H9 (cell line): ENCODE data around the gene ELP1. TPM values are rescaled to one million over a fixed set of nuclear protein-coding genes. Genes with fewer than 3 reads are reported as not detected.

ENCODE experiments used
- DNase-seq: peaks from one replicate; pipeline ENCODE4 v3.0.0-alpha.2; 2017
- H2AFZ ChIP-seq: one replicate; pipeline ENCODE4 v1.6.1; 2013; ENCODE audit warnings: mild to moderate bottlenecking, low read length, control low read depth, moderate library complexity
- H2AK5ac ChIP-seq: 2 replicates; pipeline ENCODE4 v1.6.1; 2013; ENCODE audit warnings: low read length, control low read depth, mixed read lengths; ENCODE audit not compliant: insufficient read length
- H2BK120ac ChIP-seq: one replicate; pipeline ENCODE4 v1.6.1; 2013; ENCODE audit warnings: low read depth, mild to moderate bottlenecking, low read length, control low read depth, inconsistent platforms; ENCODE audit not compliant: poor library complexity, severe bottlenecking
- H2BK12ac ChIP-seq: 2 replicates; pipeline ENCODE4 v1.6.1; 2013; ENCODE audit warnings: low read length, control low read depth, mixed read lengths, low read depth; ENCODE audit not compliant: insufficient read length
- H2BK15ac ChIP-seq: 2 replicates; pipeline ENCODE4 v1.6.1; 2013; ENCODE audit warnings: low read depth, low read length, control low read depth
- H2BK20ac ChIP-seq: one replicate; pipeline ENCODE4 v1.6.1; 2013; ENCODE audit warnings: low read depth, mild to moderate bottlenecking, low read length, control low read depth, inconsistent platforms; ENCODE audit not compliant: poor library complexity, severe bottlenecking
- H2BK5ac ChIP-seq: 2 replicates; pipeline ENCODE4 v1.6.1; 2013; ENCODE audit warnings: low read length, control low read depth, mixed read lengths; ENCODE audit not compliant: insufficient read length
- H3K14ac ChIP-seq: 2 replicates; pipeline ENCODE4 v1.6.1; 2013; ENCODE audit warnings: low read length, control low read depth; ENCODE audit not compliant: insufficient read depth
- H3K18ac ChIP-seq: 2 replicates; pipeline ENCODE4 v1.6.1; 2013; ENCODE audit warnings: low read depth, mild to moderate bottlenecking, mixed read lengths, low read length, control low read depth; ENCODE audit not compliant: insufficient read length
- H3K23ac ChIP-seq: 2 replicates; pipeline ENCODE4 v1.6.1; 2013; ENCODE audit warnings: low read length, control low read depth, mixed read lengths, low read depth; ENCODE audit not compliant: insufficient read length
- H3K23me2 ChIP-seq: 2 replicates; pipeline ENCODE4 v1.6.1; 2013; ENCODE audit warnings: low read depth, mild to moderate bottlenecking, mixed read lengths, low read length, control low read depth; ENCODE audit not compliant: insufficient read length, poor library complexity, severe bottlenecking
- H3K27ac ChIP-seq: 2 replicates; pipeline ENCODE4 v1.5.1; 2013; ENCODE audit warnings: low read length, control low read depth, mixed read lengths, low read depth; ENCODE audit not compliant: insufficient read length
- H3K27me3 ChIP-seq: 2 replicates; pipeline ENCODE4 v1.6.1; 2013; ENCODE audit warnings: low read length, control low read depth, inconsistent platforms; ENCODE audit not compliant: insufficient read depth
- H3K4ac ChIP-seq: 2 replicates; pipeline ENCODE4 v1.6.1; 2013; ENCODE audit warnings: low read depth, mild to moderate bottlenecking, control low read depth, inconsistent platforms, low read length, moderate library complexity
- H3K4me1 ChIP-seq: 2 replicates; pipeline ENCODE4 v1.6.1; 2013; ENCODE audit warnings: low read length, control low read depth, inconsistent platforms; ENCODE audit not compliant: insufficient read depth
- H3K4me2 ChIP-seq: 2 replicates; pipeline ENCODE4 v1.6.1; 2013; ENCODE audit warnings: low read length, control low read depth, mixed read lengths; ENCODE audit not compliant: insufficient read length, insufficient read depth
- H3K56ac ChIP-seq: 2 replicates; pipeline ENCODE4 v1.6.1; 2013; ENCODE audit warnings: low read depth, mild to moderate bottlenecking, mixed read lengths, low read length, control low read depth; ENCODE audit not compliant: insufficient read length
- H3K79me1 ChIP-seq: 2 replicates; pipeline ENCODE4 v1.6.1; 2013; ENCODE audit warnings: low read depth, mild to moderate bottlenecking, moderate library complexity, low read length, control low read depth, inconsistent platforms; ENCODE audit not compliant: insufficient read depth, poor library complexity, severe bottlenecking
- H3K79me2 ChIP-seq: 2 replicates; pipeline ENCODE4 v1.6.1; 2013; ENCODE audit warnings: low read length, control low read depth, inconsistent platforms; ENCODE audit not compliant: insufficient read depth
- H3K9ac ChIP-seq: 2 replicates; pipeline ENCODE4 v1.6.1; 2013; ENCODE audit warnings: low read length, control low read depth, mixed read lengths; ENCODE audit not compliant: insufficient read length; ENCODE audit errors: extremely low read depth
- H3K9me3 ChIP-seq: one replicate; pipeline ENCODE4 v1.6.1; 2013; ENCODE audit warnings: low read depth, low read length, inconsistent platforms; ENCODE audit not compliant: control insufficient read depth
- H3T11ph ChIP-seq: one replicate; pipeline ENCODE4 v1.6.1; 2013; ENCODE audit warnings: mild to moderate bottlenecking, low read length, control low read depth, inconsistent platforms
- H4K20me1 ChIP-seq: one replicate; pipeline ENCODE4 v1.6.1; 2013; ENCODE audit not compliant: control insufficient read depth, insufficient read length, insufficient read depth
- H4K5ac ChIP-seq: 2 replicates; pipeline ENCODE4 v1.6.1; 2013; ENCODE audit warnings: low read depth, mild to moderate bottlenecking, mixed read lengths, low read length, control low read depth; ENCODE audit not compliant: insufficient read length
- H4K8ac ChIP-seq: replicated peaks from 2 replicates; pipeline ENCODE4 v1.6.1; 2013; ENCODE audit warnings: low read length, control low read depth, mixed read lengths, low read depth; ENCODE audit not compliant: insufficient read length
- H4K91ac ChIP-seq: 2 replicates; pipeline ENCODE4 v1.6.1; 2013; ENCODE audit warnings: low read depth, mild to moderate bottlenecking, moderate library complexity, mixed read lengths, low read length, control low read depth; ENCODE audit not compliant: insufficient read length
- H3K27ac Mint-ChIP-seq, 3 experiments: 2 replicates in 2 of 3; 3 replicates in 1 of 3; pipeline ENCODE4 v1.8.0; 2020 to 2021; ENCODE audit warnings: mixed read lengths in 3 of 3, mild to moderate bottlenecking in 1 of 3, moderate library complexity in 1 of 3
- H3K27me3 Mint-ChIP-seq: 2 replicates; pipeline ENCODE4 v1.8.0; 2021; ENCODE audit warnings: low read depth, mild to moderate bottlenecking, moderate library complexity, mixed read lengths
- H3K36me3 Mint-ChIP-seq, 3 experiments: 2 replicates in 2 of 3; 3 replicates in 1 of 3; pipeline ENCODE4 v1.8.0; 2020 to 2021; ENCODE audit warnings: low read depth in 3 of 3, mixed read lengths in 3 of 3; ENCODE audit not compliant: insufficient read depth in 1 of 3
- H3K4me1 Mint-ChIP-seq, 2 experiments: 2 replicates each; pipeline ENCODE4 v1.8.0; 2020; ENCODE audit warnings: mixed read lengths in 2 of 2
- H3K4me3 Mint-ChIP-seq, 2 experiments: 2 replicates in 1 of 2; 3 replicates in 1 of 2; pipeline ENCODE4 v1.8.0; 2020 to 2021; ENCODE audit warnings: mild to moderate bottlenecking in 2 of 2, mixed read lengths in 2 of 2, moderate library complexity in 1 of 2
- H3K9me3 Mint-ChIP-seq, 2 experiments: 2 replicates in 1 of 2; 3 replicates in 1 of 2; pipeline ENCODE4 v1.8.0; 2020; ENCODE audit warnings: mild to moderate bottlenecking in 2 of 2, mixed read lengths in 2 of 2, moderate library complexity in 1 of 2
- CTCF ChIP-seq: fragments of 200-600 bp; sonication (generic); conservative IDR thresholded peaks from 3 replicates; pipeline ENCODE4 v1.8.0; 2021; ENCODE audit warnings: antibody characterized with exemption, mild to moderate bottlenecking
- WGBS: extraction: QIAGEN DNeasy Blood & Tissue Kit; methylation state at CpG from one replicate; pipeline ENCODE4 v1.1.7; 2013; ENCODE audit warnings: missing lambda C conversion rate, low lambda C conversion rate, mixed read lengths; ENCODE audit not compliant: insufficient read length; ENCODE audit errors: extremely low coverage; 5-methylcytosine and 5-hydroxymethylcytosine counted together
- total RNA-seq: library from RNA; stranded (reverse); gene quantifications from 2 replicates; pipeline ENCODE4 v1.2.1, GENCODE V29; 2021

ELP1 gene
- total RNA-seq, 1 experiment from 2014 or later = 38.7 TPM

GRCh38 chr9:108869092-108869725 is 64.7 kb downstream of the ELP1 start:
- H2BK15ac ChIP-seq = no peak overlapping the region
- no peaks in the 10 kb centered on the region for H3K23me2 ChIP-seq
- no peak overlapping the region for H3K56ac ChIP-seq
- H4K20me1 ChIP-seq = no peaks in the 10 kb centered on the region
- H3T11ph ChIP-seq = no peak overlapping the region
- no peaks in the 10 kb centered on the region for H3K4me1 ChIP-seq
- H2AK5ac ChIP-seq = no peak overlapping the region
- H4K5ac ChIP-seq = no peak overlapping the region
- no peak overlapping the region for H4K91ac ChIP-seq
- no peak overlapping the region for H3K23ac ChIP-seq
- H3K9ac ChIP-seq = no peak overlapping the region
- no peak overlapping the region for H3K27ac ChIP-seq
- no peak for TF ChIP-seq CTCF
- H2BK5ac ChIP-seq = no peak overlapping the region
- H2BK20ac ChIP-seq = no peak overlapping the region
- no peaks in the 10 kb centered on the region for H3K9me3 Mint-ChIP-seq
- no peaks in the 10 kb centered on the region for H3K79me1 ChIP-seq
- H3K79me2 ChIP-seq = no peaks in the 10 kb centered on the region
- H3K9me3 ChIP-seq = no peaks in the 10 kb centered on the region
- no peak overlapping the region for H2AFZ ChIP-seq
- H3K18ac ChIP-seq = no peak overlapping the region
- H3K27ac Mint-ChIP-seq = no peak overlapping the region
- no peak for DNase-seq
- no peak overlapping the region for H2BK12ac ChIP-seq
- H3K4me2 ChIP-seq = no peak overlapping the region
- no peak overlapping the region for H4K8ac ChIP-seq
- H3K14ac ChIP-seq = no peak overlapping the region
- no peaks in the 10 kb centered on the region for H3K27me3 ChIP-seq
- no peak overlapping the region for H3K4me3 Mint-ChIP-seq
- no peaks in the 10 kb centered on the region for H3K4me1 Mint-ChIP-seq
- H3K36me3 Mint-ChIP-seq = peaks cover 13 to 49% (median 27%) of the 10 kb centered on the region in 3 experiments
- no peak overlapping the region for H2BK120ac ChIP-seq
- H3K27me3 Mint-ChIP-seq = no peaks in the 10 kb centered on the region
- H3K4ac ChIP-seq = no peak overlapping the region
- no CpG with 5 or more reads among the region's 3 CpGs for WGBS
